ENCODE data around the gene BTNL9.
"Not testable (repeated sequence)": the region's sequence is repeated elsewhere in the genome, so short reads cannot be mapped to it uniquely, and the experiment has no call there.

Gene BTNL9

GRCh38 chr5:181062631-181063030 is 22.6 kb downstream of the BTNL9 start:
- DNase-seq, result no peak

DNA sequence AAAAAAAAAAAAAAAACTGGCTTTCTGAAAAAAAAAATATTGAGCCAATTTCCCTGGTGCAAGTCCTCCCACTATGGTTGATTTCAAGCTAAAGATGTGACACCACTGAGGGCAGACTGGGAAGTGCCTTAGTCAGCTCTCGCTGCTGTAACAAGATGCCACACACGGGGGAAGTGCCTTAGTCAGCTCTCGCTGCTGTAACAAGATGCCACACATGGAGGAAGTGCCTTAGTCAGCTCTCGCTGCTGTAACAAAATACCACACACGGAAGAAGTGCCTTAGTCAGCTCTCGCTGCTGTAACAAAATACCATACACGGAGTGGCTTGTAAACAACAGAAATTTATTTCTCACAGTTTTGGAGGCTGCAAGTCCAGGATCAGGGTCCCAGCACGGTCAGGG is 23.4 kb downstream of the BTNL9 start:
- DNase-seq, result no peak

GRCh38 chr5:181064987-181065386 is 24.9 kb downstream of the BTNL9 start:
- no peak for DNase-seq

DNA sequence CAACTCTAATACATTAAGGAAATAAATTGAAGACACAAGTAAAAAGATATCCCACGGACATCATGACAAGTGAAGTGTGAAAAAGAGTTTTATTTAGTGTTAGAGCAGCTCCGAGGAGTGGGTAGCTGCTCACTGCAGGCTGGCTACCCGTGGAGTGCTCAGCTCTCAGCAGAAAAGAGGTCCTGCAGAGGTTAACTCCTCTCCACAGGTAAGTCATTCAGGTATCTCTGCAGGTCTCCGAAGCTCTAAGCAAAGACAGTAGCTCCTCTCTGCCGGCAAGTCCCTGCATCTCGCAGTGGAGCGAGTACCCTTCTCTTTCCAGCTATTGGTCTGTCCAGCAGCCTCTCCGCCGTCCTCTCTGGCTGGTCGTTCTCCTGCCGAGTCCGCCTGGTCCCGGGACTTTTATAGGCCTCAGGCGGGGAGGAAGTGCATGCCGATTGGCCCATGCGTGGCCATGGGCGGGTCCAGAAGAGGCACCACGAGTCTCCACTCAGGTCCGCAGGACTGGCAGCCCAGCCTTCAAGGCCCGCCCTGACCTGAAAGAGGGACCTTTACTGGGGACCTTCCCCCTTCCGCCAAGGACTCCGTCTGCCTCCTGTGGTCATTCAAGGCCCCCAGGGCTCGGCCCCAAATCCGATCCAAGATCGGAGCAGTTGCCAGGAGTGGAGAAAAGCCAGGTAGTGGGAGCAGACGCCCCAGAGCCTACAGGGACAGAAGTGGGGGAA is 29.9 kb downstream of the BTNL9 start:
- DNase-seq, result no peak

GRCh38 chr5:181070523-181070922 is 30.5 kb downstream of the BTNL9 start:
- DNase-seq, result no peak

GRCh38 chr5:181071257-181071656 is 31.2 kb downstream of the BTNL9 start:
- DNase-seq, result no peak

- DNase-seq, result no peak
Observed at GRCh38 chr5:181076920-181077319, 36.9 kb downstream of the BTNL9 start.

- no peak for DNase-seq
Observed at GRCh38 chr5:181081989-181082388, 41.9 kb downstream of the BTNL9 start.

GRCh38 chr5:181084621-181085195 is 44.6 kb downstream of the BTNL9 start:
- no peak for DNase-seq

GRCh38 chr5:181086026-181086883 is 46.2 kb downstream of the BTNL9 start:
- DNase-seq, result no peak

DNA sequence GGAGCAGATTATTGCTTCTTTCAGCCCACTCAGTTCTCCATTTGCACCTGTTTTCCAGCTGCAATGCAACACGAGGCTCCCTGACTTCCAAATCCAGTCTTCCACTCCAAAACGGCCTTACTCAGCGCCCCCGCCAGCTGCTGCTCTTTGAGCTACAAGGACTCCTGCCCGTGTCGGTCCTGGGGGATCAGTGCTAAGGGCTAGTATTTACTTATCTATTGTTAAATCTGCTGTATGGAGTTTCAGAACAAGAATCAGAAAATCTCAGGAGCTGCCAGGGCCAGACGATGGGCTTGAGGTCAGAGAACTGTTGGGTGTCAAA is 46.8 kb downstream of the BTNL9 start:
- DNase-seq, result no peak

DNA sequence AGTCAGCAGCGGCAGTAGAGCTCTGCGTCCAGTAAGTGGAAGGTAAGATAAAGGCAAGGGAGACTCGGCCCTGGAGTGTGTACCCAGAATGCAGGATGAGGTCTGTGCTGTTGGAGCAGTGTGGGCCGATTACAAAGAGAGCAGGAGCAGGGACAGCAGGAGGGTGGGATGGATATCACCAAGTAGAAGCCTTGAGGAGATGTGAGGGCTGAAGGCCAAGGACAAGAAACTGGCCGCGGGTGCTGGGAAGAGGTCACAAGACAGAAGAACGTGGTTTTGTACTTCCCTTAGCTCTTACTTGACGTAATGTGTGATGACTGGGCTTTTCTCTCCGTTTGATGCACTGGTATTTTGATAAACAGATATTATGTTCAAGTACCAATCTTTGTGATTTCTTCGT is 47.2 kb downstream of the BTNL9 start:
- DNase-seq, result no peak

- DNase-seq, result no peak
Observed at GRCh38 chr5:181088289-181088688, 48.2 kb downstream of the BTNL9 start.

DNA sequence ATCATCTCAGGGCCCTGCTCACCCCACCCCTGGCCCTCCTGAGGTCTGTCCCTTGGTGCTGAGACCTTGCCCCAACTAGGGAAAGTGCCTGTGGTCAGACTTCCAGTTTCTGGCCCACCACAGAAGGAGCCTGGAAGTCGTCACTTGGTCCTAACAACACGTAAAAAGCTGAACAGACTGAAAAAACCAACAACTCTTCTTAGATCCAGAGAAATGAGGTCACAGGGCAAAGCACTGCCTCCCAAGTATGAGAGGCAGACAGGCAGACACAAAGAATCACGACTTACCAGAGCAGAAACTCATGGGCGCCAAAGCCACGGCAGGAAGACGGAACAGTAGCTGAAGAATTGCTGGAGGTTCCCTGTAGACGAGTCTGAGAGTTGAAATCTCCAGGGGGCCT is 52.4 kb downstream of the BTNL9 start:
- DNase-seq, result no peak

DNA sequence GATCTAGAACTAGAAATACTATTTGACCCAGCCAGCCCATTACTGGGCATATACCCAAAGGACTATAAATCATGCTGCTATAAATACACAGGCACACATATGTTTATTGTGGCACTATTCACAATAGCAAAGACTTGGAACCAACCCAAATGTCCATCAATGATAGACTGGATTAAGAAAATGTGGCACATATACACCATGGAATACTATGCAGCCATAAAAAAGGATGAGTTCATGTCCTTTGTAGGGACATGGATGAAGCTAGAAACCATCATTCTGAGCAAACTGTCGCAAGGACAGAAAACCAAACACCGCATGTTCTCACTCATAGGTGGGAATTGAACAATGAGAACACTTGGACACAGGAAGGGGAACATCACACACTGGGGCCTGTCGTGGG is 55.1 kb downstream of the BTNL9 start:
- DNase-seq, result not testable (repeated sequence)

GRCh38 chr5:181096721-181097382 is 56.8 kb downstream of the BTNL9 start:
- DNase-seq, result not testable (repeated sequence)

DNA sequence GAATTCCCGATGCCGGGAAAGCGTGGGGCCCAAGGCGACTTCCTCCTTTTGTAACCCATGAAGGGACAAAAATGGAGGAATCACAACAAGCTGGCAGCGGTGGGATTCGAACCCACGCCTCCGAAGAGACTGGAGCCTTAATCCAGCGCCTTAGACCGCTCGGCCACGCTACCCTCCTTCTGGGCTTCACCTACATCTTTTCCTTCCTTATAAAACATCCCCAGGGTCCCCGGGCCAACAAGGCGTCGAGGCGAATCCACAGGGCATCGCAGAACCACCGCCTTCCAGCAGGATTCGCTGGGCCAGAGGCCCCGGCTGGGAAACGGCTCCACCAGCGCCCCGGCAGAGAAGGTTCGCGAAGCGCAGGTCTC is 57.3 kb downstream of the BTNL9 start:
- DNase-seq, result not testable (repeated sequence)

- not testable (repeated sequence) for DNase-seq
Observed at GRCh38 chr5:181097759-181098491, 57.9 kb downstream of the BTNL9 start.

GRCh38 chr5:181098762-181099601 is 58.9 kb downstream of the BTNL9 start:
- no peak for DNase-seq

- no peak for DNase-seq
Observed at GRCh38 chr5:181099602-181100086, 59.6 kb downstream of the BTNL9 start.

GRCh38 chr5:181100121-181100875 is 60.2 kb downstream of the BTNL9 start:
- DNase-seq, result no peak
